NCI-H82 treated with DMSO at 0.1 percent for 48 hours (cell line): ENCODE measurements around the gene SCAMP2.

ENCODE experiments used
- DNase-seq: peaks from one replicate; lab custom pipeline; 2025; ENCODE audit not compliant: unreplicated experiment; lab: John Stamatoyannopoulos, UW

SCAMP2 gene

DNA sequence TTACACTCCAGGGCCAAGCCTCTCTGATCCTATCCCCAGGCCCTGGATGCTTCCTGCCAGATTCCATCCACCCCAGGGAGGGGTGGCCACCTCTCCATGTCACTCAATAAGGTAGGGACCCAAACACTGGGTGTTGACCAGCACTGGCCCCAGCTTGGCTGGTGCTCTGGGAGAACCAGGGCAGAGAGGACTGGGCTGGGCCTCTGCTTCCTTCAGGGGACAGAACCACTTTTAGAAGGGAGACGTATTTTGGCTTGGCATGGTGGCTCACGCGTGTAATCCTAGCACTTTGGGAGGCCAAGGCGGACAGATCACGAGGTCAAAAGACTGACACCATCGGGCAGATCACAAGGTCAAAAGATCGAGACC, 51.4 kb downstream of the SCAMP2 start:
- DNase-seq, result no peak

DNA sequence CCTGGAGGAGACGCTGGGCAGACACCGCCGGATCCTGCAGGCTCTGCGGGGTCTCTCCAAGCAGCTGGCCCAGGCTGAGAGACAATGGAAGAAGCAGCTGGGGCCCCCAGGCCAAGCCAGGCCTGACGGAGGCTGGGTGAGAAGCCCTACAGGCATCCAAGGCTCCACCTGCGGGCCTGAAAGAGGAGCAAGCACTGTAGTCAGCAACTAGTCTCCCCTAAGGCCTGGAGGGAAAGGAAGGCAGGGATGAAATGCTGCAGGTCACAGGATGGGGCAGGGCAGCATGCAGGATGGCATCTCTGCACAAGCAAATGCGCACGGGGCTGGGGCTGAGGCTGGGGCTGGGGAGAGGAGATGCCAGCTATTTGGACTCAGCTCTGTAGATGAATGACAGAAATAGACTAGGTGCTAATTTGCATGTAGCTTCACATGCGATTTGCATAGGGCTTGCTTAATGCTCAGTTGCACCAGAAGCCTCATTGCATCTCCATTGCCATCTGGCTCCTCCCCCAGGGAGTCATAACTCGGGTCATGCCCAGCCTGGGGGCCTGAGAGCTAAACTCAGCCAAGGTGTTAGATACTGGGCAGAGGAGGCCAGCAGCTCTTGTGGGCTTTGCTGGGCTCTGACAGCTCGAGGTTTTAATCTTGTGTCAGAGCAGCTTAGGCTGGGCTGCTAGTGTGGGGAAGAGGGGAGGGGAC, 51.9 kb downstream of the SCAMP2 start:
- peak; percentile 65 for DNase-seq

DNA sequence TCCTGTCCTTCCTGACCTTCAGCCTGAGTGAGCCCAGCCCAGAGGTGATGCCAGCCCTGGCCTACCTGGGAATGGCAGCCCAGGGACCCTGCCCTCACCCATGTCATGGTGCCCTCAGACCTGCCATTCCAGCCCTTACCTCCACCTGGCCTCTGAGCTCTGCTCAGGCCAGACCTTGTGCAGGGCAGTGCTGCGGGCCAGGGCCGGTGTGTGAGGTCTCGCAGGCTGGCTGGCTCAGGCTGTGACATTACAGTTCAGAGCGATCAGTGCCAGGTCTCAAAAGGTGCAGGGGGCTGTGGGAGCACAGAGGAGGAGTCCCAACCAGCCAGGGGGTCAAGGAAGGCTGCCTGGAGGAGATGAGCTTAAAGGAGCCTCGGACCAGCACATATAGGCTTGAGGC, 53.1 kb downstream of the SCAMP2 start:
- DNase-seq, result no peak

DNA sequence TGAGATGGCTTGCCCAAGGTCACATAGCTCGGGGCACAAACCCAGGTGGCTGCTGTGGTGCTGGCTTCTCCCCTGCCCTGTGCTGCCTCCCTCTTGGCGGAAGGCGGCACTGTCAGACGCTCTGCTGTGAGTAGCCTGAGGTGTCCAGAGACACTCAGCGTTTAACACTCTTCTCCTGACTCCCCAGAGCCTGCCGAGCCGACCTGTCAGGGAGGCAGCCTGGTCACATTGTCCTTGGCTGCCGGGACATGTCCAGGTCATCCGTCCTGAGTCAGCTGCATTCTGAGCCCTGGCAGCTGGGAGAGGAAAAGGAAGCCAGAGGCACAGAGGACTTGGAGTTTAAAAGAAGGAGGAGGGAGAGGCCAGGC, 55.8 kb downstream of the SCAMP2 start:
- no peak for DNase-seq

DNA sequence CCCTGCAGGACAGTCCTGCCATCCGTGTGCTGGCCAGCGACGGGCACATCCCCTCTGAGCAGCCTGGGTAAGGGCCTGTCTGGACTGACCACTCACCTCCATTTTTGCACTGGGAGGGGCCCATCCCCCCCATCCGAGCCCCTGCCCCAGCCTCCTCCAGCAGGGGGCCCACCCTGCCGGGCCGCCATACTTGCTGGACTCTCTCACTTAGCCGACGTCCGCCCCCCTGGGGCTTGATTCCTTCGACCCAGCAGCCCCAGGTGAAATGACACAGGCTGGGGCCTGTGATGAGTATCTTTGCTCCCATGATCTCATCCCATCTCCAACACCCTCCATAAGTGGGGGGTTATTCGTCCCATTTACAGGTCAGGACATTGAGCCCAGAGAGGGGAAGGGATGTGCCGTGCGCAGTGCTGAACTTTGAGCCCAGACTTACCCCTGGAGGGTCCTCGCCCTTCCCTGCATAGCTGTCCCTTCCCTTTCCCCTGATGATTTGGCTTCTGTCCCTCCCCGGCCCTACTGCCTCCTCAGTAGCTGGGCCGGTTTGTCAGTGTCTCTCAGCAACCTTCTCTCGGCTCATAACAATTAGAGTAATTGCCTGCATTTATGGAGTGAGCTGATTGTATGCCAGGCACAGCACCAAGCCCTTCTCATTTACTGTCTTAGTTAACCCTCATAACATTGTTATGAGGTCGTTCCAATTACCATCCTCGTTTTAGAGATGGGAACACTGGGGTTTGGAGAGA, 56.4 kb downstream of the SCAMP2 start:
- no peak for DNase-seq

DNA sequence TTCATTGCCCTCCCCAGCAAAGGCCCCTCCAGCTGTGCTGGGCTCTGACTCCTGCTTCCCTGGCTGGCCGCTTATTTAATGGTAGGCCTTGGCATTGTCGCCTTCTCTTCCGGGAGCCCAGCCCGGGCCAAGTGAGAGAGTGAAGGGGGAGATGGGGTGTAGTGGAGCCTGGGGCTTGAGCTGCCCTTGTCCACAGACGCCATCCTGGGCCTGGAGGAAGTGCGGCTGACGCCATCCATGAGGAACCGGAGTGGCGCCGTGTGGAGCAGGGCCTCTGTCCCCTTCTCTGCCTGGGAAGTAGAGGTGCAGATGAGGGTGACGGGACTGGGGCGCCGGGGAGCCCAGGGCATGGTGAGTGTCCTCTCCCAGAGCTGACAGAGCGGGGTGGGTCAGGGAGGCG, 57.2 kb downstream of the SCAMP2 start:
- DNase-seq, result no peak

DNA sequence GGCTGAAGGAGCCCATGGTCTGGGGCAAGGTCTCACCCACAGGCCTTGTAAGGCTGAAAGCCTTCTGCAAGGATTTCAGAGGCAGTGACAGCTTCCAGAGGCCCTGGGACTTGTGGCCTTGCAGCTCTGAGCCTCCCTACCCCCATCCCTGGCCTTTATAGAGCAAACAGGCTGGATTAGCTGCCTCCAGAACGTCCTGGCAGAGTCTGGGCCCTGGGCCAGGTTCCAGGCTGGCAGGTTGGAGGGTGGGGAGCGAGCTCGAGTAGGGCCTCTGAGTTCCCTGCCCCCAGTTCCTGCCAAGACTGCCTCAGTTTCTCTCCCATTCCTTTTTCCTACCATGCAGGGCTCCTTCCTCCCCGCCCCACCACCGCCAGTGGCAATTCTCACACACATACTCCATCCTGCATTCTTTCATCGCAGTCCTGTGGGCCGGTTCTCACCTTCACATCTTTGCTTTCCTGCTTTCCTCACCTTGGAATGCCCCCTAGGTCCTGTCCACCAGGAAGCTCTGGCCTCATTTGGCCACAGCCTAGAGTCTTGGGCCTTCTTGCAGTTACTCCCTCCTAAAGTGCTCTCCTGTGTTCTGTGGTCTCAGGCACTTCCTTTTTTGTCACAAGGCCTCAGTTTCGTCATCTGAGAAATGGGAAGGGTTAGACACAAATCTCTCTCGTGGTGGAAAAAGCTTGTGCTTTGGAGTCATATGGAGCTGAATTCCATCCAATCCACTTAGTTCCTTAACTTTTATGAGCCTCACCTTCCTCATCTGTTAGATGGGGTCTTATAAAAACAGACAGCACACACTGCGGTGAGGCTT, 57.8 kb downstream of the SCAMP2 start:
- no peak for DNase-seq

DNA sequence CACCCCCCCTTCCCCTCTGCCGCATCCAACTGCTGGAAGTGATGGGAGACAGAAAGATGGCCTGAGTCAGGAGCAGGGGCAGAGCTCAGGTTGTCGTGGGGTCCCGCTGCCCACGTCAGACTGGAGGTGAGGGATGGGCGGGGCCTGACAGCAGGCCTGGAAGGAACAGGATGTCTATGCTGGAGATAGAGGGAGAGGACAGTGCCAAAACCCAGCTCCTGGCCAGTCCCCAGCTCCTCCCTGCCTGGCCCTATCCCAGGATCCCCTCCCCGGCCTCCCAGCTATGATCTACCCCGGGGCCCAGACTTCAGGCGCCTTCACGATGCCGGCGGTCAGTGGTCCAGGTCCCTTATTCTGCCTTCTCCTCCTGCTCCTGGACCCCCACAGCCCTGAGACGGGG, 60.6 kb downstream of the SCAMP2 start, which contains the start of gene LMAN1L:
LMAN1L (plus strand) TSS at position 303 of the 400 bp plus-strand sequence; CDS start at position 323, 20 bp downstream.
- no peak for DNase-seq

DNA sequence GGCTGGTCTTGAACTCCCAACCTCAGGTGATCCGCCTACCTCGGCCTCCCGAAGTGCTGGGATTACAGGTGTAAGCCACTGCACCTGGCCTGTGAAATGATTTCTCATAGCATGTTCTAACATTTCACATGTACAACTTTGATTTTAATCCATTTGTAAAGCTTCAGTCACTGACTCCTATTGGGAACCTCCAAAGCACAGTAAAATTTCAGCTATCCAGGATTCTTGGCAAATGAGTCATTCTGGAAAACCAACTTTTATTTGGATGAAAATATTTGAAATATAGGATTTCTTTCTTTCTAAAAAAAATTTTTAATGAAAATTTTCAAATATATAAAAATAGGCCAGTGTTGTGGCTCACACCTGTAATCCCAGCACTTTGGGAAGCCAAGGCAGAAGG, 63.2 kb downstream of the SCAMP2 start:
- DNase-seq, result no peak

DNA sequence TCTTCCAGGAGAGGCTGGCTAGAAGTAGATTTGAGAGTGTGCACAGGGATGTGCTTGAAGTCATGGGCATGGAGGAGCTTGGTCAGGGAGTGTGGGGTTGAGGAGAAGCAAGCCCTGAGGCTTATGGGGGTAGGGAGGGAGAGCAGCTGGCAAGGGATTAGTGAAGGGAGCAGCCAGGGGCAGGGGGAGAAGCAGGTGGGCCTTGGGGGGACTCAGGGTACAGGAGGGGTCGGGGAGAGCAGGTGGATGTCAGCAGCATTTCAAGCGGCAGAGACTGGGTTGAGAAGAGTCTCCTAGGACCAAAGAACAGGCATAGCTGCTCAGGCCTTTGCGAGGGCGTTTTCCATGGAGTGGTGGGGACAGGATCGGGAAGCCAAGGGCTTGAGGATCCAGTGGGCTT, 63.9 kb downstream of the SCAMP2 start:
- peak; percentile 33 for DNase-seq

DNA sequence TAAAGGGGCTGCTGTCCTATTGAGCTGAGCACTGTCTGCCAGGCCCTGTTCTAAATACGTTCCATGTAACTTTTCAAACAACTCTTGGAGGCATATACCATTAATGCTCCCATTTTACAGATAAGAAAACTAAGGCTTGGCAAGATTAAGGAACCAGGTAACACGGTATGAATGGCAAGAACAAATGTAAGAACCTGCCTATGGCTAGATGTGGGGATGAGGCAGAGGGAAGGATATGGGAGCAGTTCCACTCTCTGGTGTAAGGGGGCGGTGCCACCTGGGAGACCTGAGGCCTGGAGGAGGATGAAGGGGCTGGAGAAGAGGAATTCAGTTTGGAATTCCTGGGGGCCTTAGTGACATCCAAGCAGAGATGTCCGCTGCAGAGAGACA, 64.3 kb downstream of the SCAMP2 start:
- DNase-seq, result no peak

DNA sequence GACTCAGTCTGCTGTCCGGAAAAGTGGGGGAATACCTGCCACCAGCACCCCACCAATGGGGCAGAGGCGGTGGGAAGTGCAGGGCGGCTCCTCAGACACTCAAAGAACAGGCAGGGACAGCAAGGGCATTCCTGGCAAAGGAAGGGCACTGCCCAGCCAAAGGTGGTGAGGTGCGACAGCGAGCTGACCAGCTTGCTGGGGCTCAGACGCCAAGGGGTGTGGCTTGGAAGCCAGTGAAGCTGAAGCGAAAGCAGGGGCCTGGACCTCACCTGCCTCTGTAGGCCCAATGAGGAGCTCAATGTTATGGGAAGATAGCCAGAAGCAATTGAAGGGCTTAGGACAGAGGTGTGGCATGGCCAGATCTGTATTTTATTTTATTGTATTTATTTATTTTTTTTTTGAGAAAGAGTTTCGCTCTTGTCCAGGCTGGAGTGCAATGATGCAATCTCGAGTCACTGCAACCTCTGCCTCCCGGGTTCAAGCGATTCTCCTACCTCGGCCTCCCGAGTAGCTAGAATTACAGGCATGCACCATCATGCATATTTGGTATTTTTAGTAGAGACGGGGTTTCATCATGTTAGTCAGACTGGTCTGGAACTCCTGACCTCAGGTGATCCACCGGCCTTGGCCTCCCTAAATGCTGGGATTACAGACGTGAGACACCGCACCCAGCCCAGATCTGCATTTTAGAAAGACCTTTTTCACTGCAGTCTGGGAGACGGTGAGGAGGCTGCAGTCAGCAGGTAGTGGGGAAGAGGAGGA, 64.9 kb downstream of the SCAMP2 start:
- no peak for DNase-seq

DNA sequence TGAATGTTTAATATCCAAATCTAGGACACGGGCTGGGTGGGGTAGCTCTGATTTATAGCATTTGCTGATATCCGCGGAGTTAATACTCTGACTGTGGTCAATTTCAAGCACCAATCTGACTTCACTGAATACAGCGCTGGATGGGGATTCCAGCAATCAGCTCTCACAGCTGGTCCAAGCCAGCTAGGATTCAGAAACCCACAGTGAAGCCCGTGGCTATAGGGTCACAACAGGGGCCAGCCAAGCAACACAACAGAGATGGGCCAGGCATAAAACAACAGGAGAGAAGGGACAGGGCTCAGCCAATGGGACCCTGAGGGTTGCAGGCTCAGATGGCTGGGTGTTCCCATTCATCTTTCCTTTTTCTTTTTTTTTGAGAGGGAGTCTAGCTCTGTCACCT, 65.9 kb downstream of the SCAMP2 start:
- no peak for DNase-seq

DNA sequence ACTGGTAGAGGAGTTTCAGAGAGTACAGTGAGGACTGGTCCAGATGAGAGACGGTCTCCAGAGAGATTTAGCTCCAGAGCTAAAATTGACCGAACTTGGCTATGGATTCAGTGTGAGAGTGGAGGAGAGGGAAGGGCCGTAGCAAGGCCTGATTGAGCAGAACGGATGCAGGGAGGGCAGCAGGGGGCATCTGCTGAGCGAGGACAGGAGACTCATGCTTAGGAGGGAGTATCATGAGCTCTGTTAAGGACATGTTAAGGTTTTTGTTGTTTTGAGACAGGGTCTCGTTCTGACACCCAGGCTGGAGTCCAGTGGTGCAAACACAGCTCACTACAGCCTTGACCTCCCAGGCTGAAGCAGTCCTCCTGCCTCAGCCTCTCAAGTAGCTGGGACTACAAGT, 68.2 kb downstream of the SCAMP2 start:
- DNase-seq, result no peak

DNA sequence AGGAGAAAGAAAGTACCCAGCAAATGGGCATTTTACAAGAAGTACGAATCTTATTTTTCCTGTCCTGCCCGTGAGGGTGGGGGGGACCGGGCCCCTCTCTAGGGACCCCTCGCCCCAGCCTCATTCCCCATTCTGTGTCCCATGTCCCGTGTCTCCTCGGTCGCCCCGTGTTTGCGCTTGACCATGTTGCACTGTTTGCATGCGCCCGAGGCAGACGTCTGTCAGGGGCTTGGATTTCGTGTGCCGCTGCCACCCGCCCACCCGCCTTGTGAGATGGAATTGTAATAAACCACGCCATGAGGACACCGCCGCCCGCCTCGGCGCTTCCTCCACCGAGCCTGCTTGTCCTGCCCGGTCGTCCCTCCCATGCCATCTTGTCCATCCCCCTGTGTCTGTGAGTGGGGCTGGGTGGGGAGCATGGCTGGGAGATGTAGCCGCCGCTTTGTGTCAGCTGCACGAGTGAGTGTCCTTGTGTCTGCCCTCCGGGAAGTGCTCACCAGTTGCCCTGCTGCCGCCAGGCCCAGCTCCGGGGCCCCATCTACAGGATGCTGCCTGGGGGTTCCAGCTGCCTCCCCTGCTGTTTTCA, 70.2 kb downstream of the SCAMP2 start:
- no peak for DNase-seq

DNA sequence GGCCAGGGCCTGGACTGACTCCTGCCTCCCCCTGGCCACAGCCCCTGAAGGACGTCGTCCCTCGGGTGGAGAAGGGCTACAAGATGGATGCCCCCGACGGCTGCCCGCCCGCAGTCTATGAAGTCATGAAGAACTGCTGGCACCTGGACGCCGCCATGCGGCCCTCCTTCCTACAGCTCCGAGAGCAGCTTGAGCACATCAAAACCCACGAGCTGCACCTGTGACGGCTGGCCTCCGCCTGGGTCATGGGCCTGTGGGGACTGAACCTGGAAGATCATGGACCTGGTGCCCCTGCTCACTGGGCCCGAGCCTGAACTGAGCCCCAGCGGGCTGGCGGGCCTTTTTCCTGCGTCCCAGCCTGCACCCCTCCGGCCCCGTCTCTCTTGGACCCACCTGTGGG, 70.9 kb downstream of the SCAMP2 start:
- DNase-seq, result no peak

DNA sequence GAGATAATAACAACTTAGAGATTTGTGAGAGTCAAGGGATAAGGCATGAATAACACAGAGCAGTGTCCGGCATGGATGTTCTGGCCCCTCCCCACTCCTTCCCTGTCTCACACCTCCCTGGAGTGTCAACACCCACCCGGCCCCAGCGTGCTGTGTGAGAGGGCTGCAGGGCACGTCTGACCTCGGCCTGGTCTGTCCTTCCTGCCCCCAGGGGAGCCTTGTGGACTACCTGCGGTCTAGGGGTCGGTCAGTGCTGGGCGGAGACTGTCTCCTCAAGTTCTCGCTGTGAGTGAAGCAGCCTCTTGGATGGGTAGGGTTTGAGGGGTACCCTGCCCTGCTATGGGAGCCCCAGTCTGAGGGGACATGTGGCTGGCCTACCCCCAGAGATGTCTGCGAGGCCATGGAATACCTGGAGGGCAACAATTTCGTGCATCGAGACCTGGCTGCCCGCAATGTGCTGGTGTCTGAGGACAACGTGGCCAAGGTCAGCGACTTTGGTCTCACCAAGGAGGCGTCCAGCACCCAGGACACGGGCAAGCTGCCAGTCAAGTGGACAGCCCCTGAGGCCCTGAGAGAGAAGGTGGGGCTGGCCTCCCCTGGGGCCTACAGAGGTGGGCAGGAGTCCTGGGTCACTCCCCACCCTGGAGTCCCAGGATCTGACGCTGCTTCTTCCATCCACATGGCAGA, 71.7 kb downstream of the SCAMP2 start:
- DNase-seq, result no peak

DNA sequence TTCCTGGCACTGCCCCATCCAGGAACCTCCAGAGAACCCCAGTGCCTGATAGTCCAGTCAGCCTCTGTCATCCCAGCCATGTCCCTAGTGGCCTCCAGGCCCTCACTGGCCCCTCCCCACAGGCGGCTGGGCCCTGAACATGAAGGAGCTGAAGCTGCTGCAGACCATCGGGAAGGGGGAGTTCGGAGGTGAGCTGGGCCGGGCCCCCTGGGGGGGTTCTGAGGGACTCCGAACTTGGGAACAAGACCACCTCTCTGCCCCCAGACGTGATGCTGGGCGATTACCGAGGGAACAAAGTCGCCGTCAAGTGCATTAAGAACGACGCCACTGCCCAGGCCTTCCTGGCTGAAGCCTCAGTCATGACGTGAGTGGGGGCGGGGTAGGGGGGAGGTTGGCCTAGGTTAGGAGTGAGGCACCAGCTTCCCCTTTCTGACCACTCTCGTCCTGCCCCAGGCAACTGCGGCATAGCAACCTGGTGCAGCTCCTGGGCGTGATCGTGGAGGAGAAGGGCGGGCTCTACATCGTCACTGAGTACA, 72.5 kb downstream of the SCAMP2 start:
- DNase-seq, result no peak

DNA sequence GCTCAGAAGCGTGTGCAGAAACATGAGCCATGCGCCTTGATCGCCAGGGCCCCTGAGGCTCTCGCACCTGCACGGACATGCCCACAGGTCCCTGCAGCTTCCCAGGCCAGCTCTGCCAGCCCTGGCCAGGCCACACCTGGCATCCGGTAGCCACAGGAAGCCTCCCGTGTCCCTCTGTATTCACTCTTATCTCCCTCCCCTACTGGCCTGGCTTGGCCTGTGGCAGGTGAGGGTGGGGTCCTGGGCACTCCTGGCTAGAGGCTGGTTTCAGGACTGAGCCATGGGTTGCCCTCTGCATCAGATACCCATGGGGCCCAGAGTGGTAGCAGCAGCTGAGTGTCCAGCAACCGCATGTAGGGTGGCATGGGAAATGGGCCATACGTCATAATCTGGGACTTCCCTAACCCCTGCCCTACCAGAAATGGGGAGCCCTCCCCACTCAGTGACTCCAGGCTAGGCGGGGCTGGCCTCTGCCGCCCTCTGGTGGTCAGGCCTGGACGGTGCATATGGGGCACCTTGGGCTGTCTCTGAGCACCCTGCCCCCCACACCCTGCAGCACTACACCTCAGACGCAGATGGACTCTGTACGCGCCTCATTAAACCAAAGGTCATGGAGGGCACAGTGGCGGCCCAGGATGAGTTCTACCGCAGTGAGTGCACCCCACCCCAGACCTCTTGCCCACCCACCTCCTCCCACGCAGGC, 73.2 kb downstream of the SCAMP2 start:
- no peak for DNase-seq
